SU-DHL-6 (cell line): ENCODE measurements around the gene SLC9A6.

Experiments used
- EZH2phosphoT487 ChIP-seq: fragments of 200-600 bp; sonication (generic), shearing (Covaris generic); conservative IDR thresholded peaks from 2 replicates; pipeline ENCODE4 v1.6.1; 2018; ENCODE audit warnings: mild to moderate bottlenecking, antibody characterized with exemption, low read length, moderate library complexity, mixed read lengths
- TF ChIP-seq, protein P1 (sequence below): fragments of 200-600 bp; sonication (generic); IDR thresholded peaks from one replicate; pipeline ENCODE4 v1.5.1; 2017; ENCODE audit warnings: antibody characterized with exemption, mild to moderate bottlenecking, low read length, moderate library complexity; ENCODE audit not compliant: insufficient read depth, poor library complexity, severe bottlenecking

- TF ChIP-seq, protein P1, sequence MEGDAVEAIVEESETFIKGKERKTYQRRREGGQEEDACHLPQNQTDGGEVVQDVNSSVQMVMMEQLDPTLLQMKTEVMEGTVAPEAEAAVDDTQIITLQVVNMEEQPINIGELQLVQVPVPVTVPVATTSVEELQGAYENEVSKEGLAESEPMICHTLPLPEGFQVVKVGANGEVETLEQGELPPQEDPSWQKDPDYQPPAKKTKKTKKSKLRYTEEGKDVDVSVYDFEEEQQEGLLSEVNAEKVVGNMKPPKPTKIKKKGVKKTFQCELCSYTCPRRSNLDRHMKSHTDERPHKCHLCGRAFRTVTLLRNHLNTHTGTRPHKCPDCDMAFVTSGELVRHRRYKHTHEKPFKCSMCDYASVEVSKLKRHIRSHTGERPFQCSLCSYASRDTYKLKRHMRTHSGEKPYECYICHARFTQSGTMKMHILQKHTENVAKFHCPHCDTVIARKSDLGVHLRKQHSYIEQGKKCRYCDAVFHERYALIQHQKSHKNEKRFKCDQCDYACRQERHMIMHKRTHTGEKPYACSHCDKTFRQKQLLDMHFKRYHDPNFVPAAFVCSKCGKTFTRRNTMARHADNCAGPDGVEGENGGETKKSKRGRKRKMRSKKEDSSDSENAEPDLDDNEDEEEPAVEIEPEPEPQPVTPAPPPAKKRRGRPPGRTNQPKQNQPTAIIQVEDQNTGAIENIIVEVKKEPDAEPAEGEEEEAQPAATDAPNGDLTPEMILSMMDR = no peak
- TF ChIP-seq EZH2phosphoT487 = no peak
These were observed 70.5 kb downstream of the SLC9A6 start for GRCh38 chrX:136055651-136056221.
